Panc1 (cell line): Measurements from ENCODE around the gene DNM1. TPM values are rescaled to one million over a fixed set of nuclear protein-coding genes. Genes with fewer than 3 reads are reported as not detected.

Source experiments
- ATAC-seq: fragments of 200-7000 bp; cut with Tn5 transposase; 2 replicates; pipeline ENCODE4 v1.9.1; 2020; ENCODE audit warnings: mild to moderate bottlenecking, moderate library complexity
- BruUV-seq: library from RNA; stranded (reverse); fragments of 400-500 nt; replicated peaks from 2 replicates; lab custom pipeline; 2021; lab: Mats Ljungman, UMichigan
- CTCF ChIA-PET: fragments of 300-600 bp; sonication (Branson Sonifier 250); formaldehyde crosslinking; loops from one replicate; lab custom pipeline; 2022; ENCODE audit warnings: antibody characterized with exemption; lab: Charles Lee
- POLR2A ChIA-PET: fragments of 300-600 bp; sonication (Branson Sonifier 250); formaldehyde crosslinking; loops from one replicate; lab custom pipeline; 2022; ENCODE audit warnings: antibody characterized with exemption; lab: Charles Lee
- DNase-seq: peaks from one replicate; pipeline ENCODE4 v3.0.0-alpha.2; 2010; ENCODE audit warnings: low read depth, low spot score
- H3K27ac ChIP-seq: 2 replicates; pipeline ENCODE4 v1.5.1; 2011; ENCODE audit warnings: mild to moderate bottlenecking, low read length, inconsistent platforms
- H3K27me3 ChIP-seq: fragments of 200-500 bp; sonication (Bioruptor generic); 2 replicates; pipeline ENCODE4 v1.6.0; 2014; ENCODE audit warnings: low read length, inconsistent platforms; ENCODE audit not compliant: control insufficient read depth, insufficient read depth
- H3K36me3 ChIP-seq: fragments of 200-500 bp; sonication (Bioruptor generic); 2 replicates; pipeline ENCODE4 v1.5.1; 2014; ENCODE audit warnings: inconsistent platforms, mild to moderate bottlenecking, low read length, moderate library complexity; ENCODE audit not compliant: control insufficient read depth, insufficient read depth
- H3K4me1 ChIP-seq: 2 replicates; pipeline ENCODE4 v1.5.1; 2011; ENCODE audit warnings: inconsistent platforms, mild to moderate bottlenecking, low read length, moderate library complexity; ENCODE audit not compliant: control insufficient read depth, insufficient read depth
- H3K4me3 ChIP-seq, 2 experiments: 2 replicates each; pipeline ENCODE4 v1.5.1; 2011 to 2012; ENCODE audit warnings: low read depth in 2 of 2, low read length in 2 of 2, mild to moderate bottlenecking in 2 of 2, inconsistent platforms in 1 of 2, moderate library complexity in 1 of 2
- H3K9me3 ChIP-seq: fragments of 200-500 bp; sonication (Bioruptor generic); 2 replicates; pipeline ENCODE4 v1.5.1; 2014; ENCODE audit warnings: low read depth, mild to moderate bottlenecking, inconsistent platforms, low read length, moderate library complexity; ENCODE audit not compliant: control insufficient read depth, insufficient read depth
- CTCF ChIP-seq: fragments of 450-650 bp; IDR thresholded peaks from 2 replicates; pipeline ENCODE4 v1.5.1; 2017; ENCODE audit warnings: mild to moderate bottlenecking
- POLR2AphosphoS5 ChIP-seq: IDR thresholded peaks from 2 replicates; pipeline ENCODE4 v1.6.1; 2012; ENCODE audit warnings: mild to moderate bottlenecking, low read depth, low read length, moderate library complexity
- REST ChIP-seq, 2 experiments: IDR thresholded peaks; 2 replicates each; pipeline ENCODE4 v1.6.1; 2011 to 2012; ENCODE audit warnings: low read depth in 2 of 2, control low read depth in 1 of 2, low read length in 1 of 2, mild to moderate bottlenecking in 1 of 2, moderate library complexity in 1 of 2; ENCODE audit not compliant: insufficient read depth in 1 of 2
- SIN3A ChIP-seq: IDR thresholded peaks from 2 replicates; pipeline ENCODE4 v1.6.1; 2012; ENCODE audit warnings: low read depth, mild to moderate bottlenecking, low read length, moderate library complexity, borderline replicate concordance; ENCODE audit not compliant: insufficient read depth
- TCF7L2 ChIP-seq: IDR thresholded peaks from 2 replicates; pipeline ENCODE4 v1.6.1; 2011; ENCODE audit warnings: mild to moderate bottlenecking, low read depth, low read length, inconsistent platforms
- in situ Hi-C: cut with HindIII; loops from 2 replicates; pipeline ENCODE4 v1.10.0; 2016; ENCODE audit warnings: low sequenced_read_pairs, low pct_unique_long_range_greater_than_20kb
- intact Hi-C: fragments of 100-400 bp; cut with micrococcal nuclease; formaldehyde crosslinking; loops from one replicate; pipeline ENCODE4 v1.10.0; 2022; ENCODE audit not compliant: unreplicated experiment
- total RNA-seq: library from RNA; stranded (reverse); gene quantifications from one replicate; pipeline ENCODE4 v1.2.1, GENCODE V29; 2021; ENCODE audit not compliant: unreplicated experiment

The DNM1 gene
- total RNA-seq, 1 experiment from 2014 or later = 18.7 TPM

GRCh38 chr9:128251732-128252100 is 48.5 kb downstream of the DNM1 start:
- no peaks in the 10 kb centered on the region for H3K27me3 ChIP-seq
- TF ChIP-seq REST (IDR thresholded peaks at IDR 0.05; ENCODE audit: insufficient read depth in 1 of 2, low read depth in 2 of 2, low read length in 1 of 2) = no peak
- no peak for TF ChIP-seq POLR2AphosphoS5
- TF ChIP-seq SIN3A = no peak
- TF ChIP-seq CTCF = no peak
- TF ChIP-seq TCF7L2 = no peak
- no peak overlapping the region for H3K4me3 ChIP-seq
- ChIA-PET CTCF (no interaction called here), POLR2A (interaction anchor here (0.6 kb wide), 1 partner anchor 53 kb away, joined by 3 read pairs; no protein-coding TSS in a partner anchor)
- BruUV-seq = no TSS peak
- in situ Hi-C loops = no loop called here
- H3K9me3 ChIP-seq = no peaks in the 10 kb centered on the region
- intact Hi-C loops = no loop called here
- no peaks in the 10 kb centered on the region; the same call in 1 of the 2 replicates for H3K36me3 ChIP-seq
- H3K4me1 ChIP-seq = no peaks in the 10 kb centered on the region
- ATAC-seq = no peak
- no peak overlapping the region for H3K27ac ChIP-seq
- DNase-seq = no peak

- ChIA-PET POLR2A (no interaction called here), CTCF (interaction anchor here (0.6 kb wide), 3 partner anchors 61 to 613 kb away, joined by 3 to 7 read pairs (median 4); partner anchors contain the start of gene CIZ1)
- no TSS peak for BruUV-seq
- DNase-seq (no peak), ATAC-seq (no peak)
- Histone ChIP-seq H3K4me1 (no peaks in the 10 kb centered on the region), H3K9me3 (no peaks in the 10 kb centered on the region), H3K27ac (no peak overlapping the region), H3K4me3 (no peak overlapping the region), H3K27me3 (no peaks in the 10 kb centered on the region), H3K36me3 (no peaks in the 10 kb centered on the region; the same call in 1 of the 2 replicates)
- in situ Hi-C loops = no loop called here
- intact Hi-C loops = no loop called here
- no peak for TF ChIP-seq POLR2AphosphoS5
- no peak for TF ChIP-seq TCF7L2
- no peak for TF ChIP-seq REST (IDR thresholded peaks at IDR 0.05; ENCODE audit: insufficient read depth in 1 of 2, low read depth in 2 of 2, low read length in 1 of 2)
- no peak for TF ChIP-seq SIN3A
- TF ChIP-seq CTCF = no peak
Observed at GRCh38 chr9:128252317-128253139, 49.3 kb downstream of the DNM1 start.
